H1 (cell line): Measurements from ENCODE around the gene TP53BP1. TPM values are rescaled to one million over a fixed set of nuclear protein-coding genes. Genes with fewer than 3 reads are reported as not detected.
"Not testable (repeated sequence)": the region's sequence is repeated elsewhere in the genome, so short reads cannot be mapped to it uniquely, and the experiment has no call there.

Source experiments
- CTCF ChIA-PET: fragments of 300-600 bp; sonication (Branson Sonifier 250); formaldehyde crosslinking; loops from one replicate; lab custom pipeline; 2021; ENCODE audit not compliant: partially characterized antibody; lab: Charles Lee
- POLR2A ChIA-PET: fragments of 300-600 bp; sonication (Branson Sonifier 250); formaldehyde crosslinking; loops from one replicate; lab custom pipeline; 2021; ENCODE audit warnings: inconsistent platforms; ENCODE audit not compliant: partially characterized antibody; lab: Charles Lee
- DNase-seq, 2 experiments: peaks; one replicate each; pipeline versions ENCODE4 v3.0.0 to v3.0.0-alpha.2; 2010 to 2022; ENCODE audit warnings: low spot score in 2 of 2, low read depth in 1 of 2, mixed read lengths in 1 of 2
- FAIRE-seq: peaks from 2 replicates; lab custom pipeline; 2011; peaks lifted over from hg19 to GRCh38; lab: Jason Lieb, UNC
- H2AFZ ChIP-seq: 2 replicates; pipeline ENCODE4 v1.8.1; 2012; ENCODE audit warnings: low read length, inconsistent platforms
- H2AK5ac ChIP-seq: 2 replicates; pipeline ENCODE4 v1.6.1; 2013; ENCODE audit warnings: low read depth, low read length
- H2BK120ac ChIP-seq: replicated peaks from 2 replicates; pipeline ENCODE3; 2013; ENCODE audit warnings: low read depth, low read length, inconsistent platforms
- H2BK12ac ChIP-seq: 2 replicates; pipeline ENCODE4 v1.6.1; 2013; ENCODE audit warnings: low read depth, low read length
- H2BK15ac ChIP-seq: 2 replicates; pipeline ENCODE4 v1.6.1; 2013; ENCODE audit warnings: low read length
- H2BK20ac ChIP-seq: 2 replicates; pipeline ENCODE4 v1.6.1; 2013; ENCODE audit warnings: low read length
- H2BK5ac ChIP-seq: 2 replicates; pipeline ENCODE4 v1.6.1; 2013; ENCODE audit warnings: low read depth, low read length
- H3K14ac ChIP-seq: 2 replicates; pipeline ENCODE4 v1.6.1; 2013; ENCODE audit warnings: inconsistent platforms; ENCODE audit not compliant: insufficient read length
- H3K18ac ChIP-seq: 2 replicates; pipeline ENCODE4 v1.6.1; 2013; ENCODE audit warnings: low read length; ENCODE audit errors: extremely low read depth
- H3K23ac ChIP-seq: 2 replicates; pipeline ENCODE4 v1.6.1; 2013; ENCODE audit warnings: inconsistent platforms; ENCODE audit not compliant: insufficient read length
- H3K23me2 ChIP-seq: 2 replicates; pipeline ENCODE4 v1.6.1; 2013; ENCODE audit warnings: low read depth, low read length
- H3K27ac ChIP-seq: 2 replicates; pipeline ENCODE4 v1.6.1; 2011; ENCODE audit warnings: low read depth, low read length, inconsistent platforms
- H3K27me3 ChIP-seq, 4 experiments: replicated peaks in 1 of 4; 1 replicate in 1 of 4; 2 replicates in 3 of 4; pipeline versions ENCODE4 v1.6.1 to v1.8.1; 2011 to 2013; ENCODE audit warnings: low read length in 3 of 4, mild to moderate bottlenecking in 3 of 4, inconsistent platforms in 2 of 4, mixed read lengths in 2 of 4, moderate library complexity in 1 of 4; ENCODE audit not compliant: control insufficient read depth in 3 of 4, insufficient read depth in 3 of 4; ENCODE audit errors: extremely low read depth in 1 of 4
- H3K36me3 ChIP-seq, 4 experiments: 2 replicates each; pipeline versions ENCODE4 v1.6.1 to v1.8.1; 2011 to 2013; ENCODE audit warnings: mild to moderate bottlenecking in 4 of 4, low read length in 3 of 4, moderate library complexity in 2 of 4, control low read depth in 1 of 4, inconsistent platforms in 1 of 4; ENCODE audit not compliant: insufficient read depth in 4 of 4, control insufficient read depth in 2 of 4
- H3K4ac ChIP-seq: replicated peaks from 2 replicates; pipeline ENCODE3; 2013; ENCODE audit warnings: low read length, low read depth, mixed read lengths, inconsistent platforms; ENCODE audit not compliant: insufficient read length
- H3K4me1 ChIP-seq, 4 experiments: replicated peaks in 1 of 4; 1 replicate in 1 of 4; 2 replicates in 3 of 4; pipeline versions ENCODE4 v1.6.1 to v1.8.1; 2011 to 2013; ENCODE audit warnings: low read length in 3 of 4, inconsistent platforms in 2 of 4, mixed read lengths in 1 of 4; ENCODE audit not compliant: insufficient read depth in 4 of 4, control insufficient read depth in 3 of 4
- H3K4me2 ChIP-seq, 2 experiments: 2 replicates each; pipeline versions ENCODE4 v1.6.1 to v1.8.1; 2011 to 2013; ENCODE audit warnings: low read depth in 2 of 2, low read length in 2 of 2, control low read depth in 1 of 2, inconsistent platforms in 1 of 2, mild to moderate bottlenecking in 1 of 2; ENCODE audit not compliant: insufficient read depth in 1 of 2
- H3K4me3 ChIP-seq, 4 experiments: fragments of 200-600, 300-600 bp in 1 of 4; sonication (generic), shearing (Covaris generic), sonication (Bioruptor Twin) in 1 of 4; 2 replicates each; pipeline versions ENCODE4 v1.5.1 to v1.8.1; 2011 to 2016; ENCODE audit warnings: low read length in 4 of 4, low read depth in 3 of 4, control low read depth in 2 of 4, inconsistent platforms in 2 of 4, mild to moderate bottlenecking in 2 of 4, mixed read lengths in 1 of 4, moderate library complexity in 1 of 4; ENCODE audit not compliant: insufficient read depth in 2 of 4; ENCODE audit errors: extremely low read depth in 1 of 4
- H3K56ac ChIP-seq: replicated peaks from 2 replicates; pipeline ENCODE3; 2013; ENCODE audit warnings: low read depth, mild to moderate bottlenecking, mixed read lengths, low read length, inconsistent platforms; ENCODE audit not compliant: insufficient read length
- H3K79me1 ChIP-seq: 2 replicates; pipeline ENCODE4 v1.6.1; 2013; ENCODE audit warnings: low read depth, low read length, control low read depth
- H3K79me2 ChIP-seq, 2 experiments: 2 replicates each; pipeline versions ENCODE4 v1.6.1 to v1.8.1; 2012 to 2013; ENCODE audit warnings: low read length in 2 of 2, mild to moderate bottlenecking in 2 of 2, inconsistent platforms in 1 of 2; ENCODE audit not compliant: insufficient read depth in 2 of 2, control insufficient read depth in 1 of 2
- H3K9ac ChIP-seq, 4 experiments: replicated peaks in 1 of 4; 1 replicate in 1 of 4; 2 replicates in 3 of 4; pipeline versions ENCODE4 v1.6.1 to v1.8.1; 2011 to 2013; ENCODE audit warnings: low read depth in 3 of 4, low read length in 3 of 4, control low read depth in 2 of 4, mild to moderate bottlenecking in 2 of 4, moderate library complexity in 2 of 4, inconsistent platforms in 1 of 4; ENCODE audit errors: extremely low read depth in 1 of 4
- H3K9me3 ChIP-seq, 2 experiments: 2 replicates each; pipeline versions ENCODE4 v1.6.1 to v1.8.1; 2012 to 2013; ENCODE audit warnings: mild to moderate bottlenecking in 2 of 2, moderate library complexity in 2 of 2, control low read depth in 1 of 2, inconsistent platforms in 1 of 2, low read depth in 1 of 2, low read length in 1 of 2, mixed read lengths in 1 of 2; ENCODE audit not compliant: insufficient read depth in 2 of 2
- H4K20me1 ChIP-seq, 2 experiments: replicated peaks in 1 of 2; 2 replicates each; pipeline versions ENCODE3 to v1.8.1; 2011 to 2013; ENCODE audit warnings: inconsistent platforms in 2 of 2, low read length in 2 of 2, mild to moderate bottlenecking in 1 of 2; ENCODE audit not compliant: insufficient read depth in 2 of 2, control insufficient read depth in 1 of 2
- H4K5ac ChIP-seq: 2 replicates; pipeline ENCODE4 v1.6.1; 2013; ENCODE audit warnings: low read length, low read depth, mixed read lengths, inconsistent platforms; ENCODE audit not compliant: insufficient read length
- H4K8ac ChIP-seq: 2 replicates; pipeline ENCODE4 v1.8.0; 2013; ENCODE audit warnings: mild to moderate bottlenecking, moderate library complexity, low read length, inconsistent platforms; ENCODE audit not compliant: insufficient read depth; ENCODE audit errors: extremely low read depth
- H4K91ac ChIP-seq: replicated peaks from 2 replicates; pipeline ENCODE3; 2013; ENCODE audit warnings: low read length, mixed read lengths, inconsistent platforms; ENCODE audit not compliant: insufficient read length
- WGBS, 2 experiments: shearing (Covaris generic) in 1 of 2; methylation state at CpG; one replicate each; pipeline versions ENCODE4 v1.1.6 to v1.1.7; 2013 to 2015; ENCODE audit warnings: low lambda C conversion rate in 2 of 2, mixed read lengths in 2 of 2, inconsistent platforms in 1 of 2, low coverage in 1 of 2, missing lambda C conversion rate in 1 of 2; ENCODE audit not compliant: insufficient replicate concordance in 2 of 2, insufficient coverage in 1 of 2, insufficient read length in 1 of 2; ENCODE audit errors: extremely low coverage in 1 of 2, missing lambda C conversion rate in 1 of 2; 5-methylcytosine and 5-hydroxymethylcytosine counted together
- polyA plus RNA-seq, 7 experiments: library from polyadenylated mRNA; depleted of rRNA in 3 of 7; stranded (reverse) in 5 of 7; unstranded in 2 of 7; fragments of >200 nt in 5 of 7; fragments of 200-250 nt in 2 of 7; gene quantifications; 1 replicate in 5 of 7; 2 replicates in 1 of 7; 4 replicates in 1 of 7; pipeline versions ENCODE4 v1.2.1 to v1.2.3, GENCODE V29; 2011 to 2013; ENCODE audit warnings: missing spikeins in 2 of 7, mixed read lengths in 2 of 7
- total RNA-seq: library from RNA; stranded (reverse); fragmentation: NEBNext Ultra II Directional; extraction: Animal tissue kit (Norgen Biotek cat#: 25700); gene quantifications from 2 replicates; pipeline ENCODE4 v1.2.1, GENCODE V29; 2021

TP53BP1 gene
- total and polyA plus RNA-seq, 2 of the 8 experiments (the other 6 are each of a cell fraction or from before 2014, with no cell fraction given): 34.1 to 63.6 TPM

- CTCF ChIA-PET: interaction anchor here (0.6 kb wide), 1 partner anchor 42 kb away, joined by 3 read pairs; no protein-coding TSS in a partner anchor
- H3K56ac ChIP-seq, H4K91ac ChIP-seq, POLR2A ChIA-PET, H3K79me1 ChIP-seq, H3K18ac ChIP-seq, H2AFZ ChIP-seq, H3K9me3 ChIP-seq, H3K79me2 ChIP-seq, H3K4me3 ChIP-seq, H2AK5ac ChIP-seq, H2BK5ac ChIP-seq, H3K9ac ChIP-seq, H4K8ac ChIP-seq, H3K23ac ChIP-seq, H4K20me1 ChIP-seq, H2BK12ac ChIP-seq, H3K23me2 ChIP-seq, H4K5ac ChIP-seq, FAIRE-seq, H3K4me2 ChIP-seq, H3K27ac ChIP-seq, H2BK120ac ChIP-seq, H3K27me3 ChIP-seq, H2BK20ac ChIP-seq, DNase-seq, H3K4me1 ChIP-seq, H3K14ac ChIP-seq, H2BK15ac ChIP-seq, H3K4ac ChIP-seq: not testable (repeated sequence)
- H3K36me3 ChIP-seq: peaks cover 0 to 34% (median 23%) of the 10 kb centered on the region in 4 experiments; a peak in 7 of 8 replicates
- 84% methylated on average over 6 of the region's 6 CpGs; no CpG with 5 or more reads in 1 of the 2 experiments for WGBS, 2 experiments
These were observed 99.4 kb downstream of the TP53BP1 start for GRCh38 chr15:43393592-43393991.
